ENCODE measurements around the gene GUK1. TPM values are rescaled to one million over a fixed set of nuclear protein-coding genes. Genes with fewer than 3 reads are reported as not detected.

Gene GUK1
- total RNA-seq, 1 donor from 2014 or later: 87.7 TPM

DNA sequence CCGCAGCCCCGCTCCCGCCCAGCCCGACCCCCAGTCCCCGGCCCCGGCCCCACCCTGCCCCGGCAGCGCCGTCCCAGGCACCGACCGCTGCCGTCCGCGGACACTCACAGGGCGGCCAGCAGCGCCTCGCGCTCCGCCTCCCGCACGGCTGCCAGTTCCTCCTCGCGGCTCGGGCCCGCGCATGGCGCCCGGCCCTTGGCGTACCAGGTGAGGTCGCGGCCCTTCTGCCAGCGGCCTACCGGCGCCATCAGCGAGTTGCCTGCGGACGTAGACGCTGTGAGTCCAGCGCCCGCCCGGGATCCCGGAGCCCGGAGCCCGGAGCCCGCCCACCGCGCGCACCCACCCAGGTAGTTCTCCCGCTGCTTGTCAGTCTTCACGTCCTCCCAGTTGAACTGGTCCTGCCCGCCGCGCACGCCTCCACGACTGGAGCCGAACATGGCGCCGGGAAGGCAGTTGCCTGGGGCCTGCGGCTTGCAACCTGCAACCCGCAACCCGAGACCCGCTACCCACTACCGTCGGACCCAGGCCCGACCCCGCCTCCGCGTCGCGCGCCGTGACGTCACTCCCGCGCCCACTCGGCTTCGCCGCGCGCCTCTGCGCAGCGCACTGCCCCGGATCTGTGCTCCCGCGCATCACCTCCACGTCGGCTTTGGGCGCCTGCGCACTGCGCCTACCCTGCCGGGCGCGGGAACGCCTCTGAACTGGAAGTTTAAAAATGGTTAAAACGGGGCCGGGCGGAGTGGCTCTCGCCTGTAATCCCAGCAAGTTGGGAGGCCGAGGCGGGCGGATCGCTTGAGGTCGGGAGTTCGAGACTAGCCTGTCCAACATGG is 37.1 kb upstream of the GUK1 start, which contains the start of gene C1orf35:
Gene C1orf35, minus strand, starts transcription at position 535 of the 830 bp plus-strand sequence. Its CDS starts 98 bp downstream, at position 437.
- H3K9me3 ChIP-seq (ENCODE audit: low read depth): no peaks in the 10 kb centered on the region
- peak within 1 kb of the TSS; percentile 52 for H3K27ac ChIP-seq
- H3K27me3 ChIP-seq: no peaks in the 10 kb centered on the region
- no peaks in the 10 kb centered on the region for H3K36me3 ChIP-seq
- H3K4me3 ChIP-seq: peak within 1 kb of the TSS; percentile 70
- H3K27me3 Mint-ChIP-seq (ENCODE audit: insufficient read depth, low read depth): peaks cover 11% of the 10 kb centered on the region
- peaks cover 15% of the 10 kb centered on the region for H3K36me3 Mint-ChIP-seq
- TF ChIP-seq, protein P1, sequence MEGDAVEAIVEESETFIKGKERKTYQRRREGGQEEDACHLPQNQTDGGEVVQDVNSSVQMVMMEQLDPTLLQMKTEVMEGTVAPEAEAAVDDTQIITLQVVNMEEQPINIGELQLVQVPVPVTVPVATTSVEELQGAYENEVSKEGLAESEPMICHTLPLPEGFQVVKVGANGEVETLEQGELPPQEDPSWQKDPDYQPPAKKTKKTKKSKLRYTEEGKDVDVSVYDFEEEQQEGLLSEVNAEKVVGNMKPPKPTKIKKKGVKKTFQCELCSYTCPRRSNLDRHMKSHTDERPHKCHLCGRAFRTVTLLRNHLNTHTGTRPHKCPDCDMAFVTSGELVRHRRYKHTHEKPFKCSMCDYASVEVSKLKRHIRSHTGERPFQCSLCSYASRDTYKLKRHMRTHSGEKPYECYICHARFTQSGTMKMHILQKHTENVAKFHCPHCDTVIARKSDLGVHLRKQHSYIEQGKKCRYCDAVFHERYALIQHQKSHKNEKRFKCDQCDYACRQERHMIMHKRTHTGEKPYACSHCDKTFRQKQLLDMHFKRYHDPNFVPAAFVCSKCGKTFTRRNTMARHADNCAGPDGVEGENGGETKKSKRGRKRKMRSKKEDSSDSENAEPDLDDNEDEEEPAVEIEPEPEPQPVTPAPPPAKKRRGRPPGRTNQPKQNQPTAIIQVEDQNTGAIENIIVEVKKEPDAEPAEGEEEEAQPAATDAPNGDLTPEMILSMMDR (IDR thresholded peaks at IDR 0.05): no peak
- no peak for TF ChIP-seq EZH2phosphoT487 (IDR thresholded peaks at IDR 0.05)
- peak; percentile 98 for DNase-seq (ENCODE audit: low spot score)
- H3K9me3 Mint-ChIP-seq: no peaks in the 10 kb centered on the region
- H3F3A ChIP-seq (ENCODE audit: low read depth): peaks cover 21% of the 10 kb centered on the region
- peaks cover 28% of the 10 kb centered on the region for H4K20me1 ChIP-seq (ENCODE audit: low read depth)
- peaks cover 19% of the 10 kb centered on the region for H3K79me2 ChIP-seq (ENCODE audit: low read depth)
- peak within 1 kb of the TSS; percentile 83 for H3K9ac ChIP-seq
- H3K4me3 Mint-ChIP-seq: peak within 1 kb of the TSS; percentile 95
- peaks cover 8% of the 10 kb centered on the region for H3K4me1 ChIP-seq
- peak within 1 kb of the TSS; percentile 94 for H3K27ac Mint-ChIP-seq
- H3K4me2 ChIP-seq: peak within 1 kb of the TSS; percentile 94
- peak within 1 kb of the TSS; percentile 30 for H2AFZ ChIP-seq (replicated peaks)
- H3K4me1 Mint-ChIP-seq: peaks cover 21% of the 10 kb centered on the region

DNA sequence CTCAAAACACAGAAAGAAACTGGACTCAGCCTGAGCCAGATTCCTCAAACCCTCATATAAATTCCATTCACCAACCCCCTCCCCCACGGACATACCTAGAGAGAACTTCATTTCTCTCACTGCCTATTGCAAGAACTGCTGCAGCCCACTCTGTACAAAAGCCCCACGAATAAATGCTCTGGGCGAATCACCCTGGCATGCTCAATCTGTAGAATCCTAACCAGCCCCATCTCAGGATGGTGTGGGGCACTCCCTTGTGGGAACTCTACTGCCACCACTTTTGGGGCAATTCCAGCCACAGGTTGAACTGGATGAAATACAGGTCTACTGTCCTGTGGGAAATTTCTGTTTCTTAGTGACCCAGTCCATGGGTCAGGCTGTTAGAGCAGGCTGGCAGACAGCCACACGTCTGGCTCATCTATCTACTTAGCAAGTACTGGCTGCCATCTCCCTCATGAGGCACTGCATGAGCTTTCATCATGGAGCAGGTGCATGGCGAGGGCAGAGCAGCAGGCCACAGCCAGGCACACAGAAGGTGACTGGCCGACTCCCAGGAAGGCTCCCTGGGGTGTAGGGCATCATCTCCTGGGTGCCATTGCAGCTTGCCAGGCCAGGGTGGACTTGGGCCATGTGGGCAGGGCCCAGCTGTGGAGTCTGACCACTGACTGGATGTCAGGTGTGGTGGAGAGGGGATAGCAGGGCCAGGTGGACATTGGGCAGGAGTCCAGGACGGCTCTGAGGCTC is 35.4 kb upstream of the GUK1 start:
- no peaks in the 10 kb centered on the region for H3K9me3 Mint-ChIP-seq
- Histone ChIP-seq H3K9me3 (ENCODE audit: low read depth) (no peaks in the 10 kb centered on the region), H4K20me1 (ENCODE audit: low read depth) (peaks cover 15% of the 10 kb centered on the region), H3F3A (ENCODE audit: low read depth) (peaks cover 17% of the 10 kb centered on the region), H3K4me1 (peaks cover 11% of the 10 kb centered on the region), H3K27me3 (peaks cover 1% of the 10 kb centered on the region), H3K79me2 (ENCODE audit: low read depth) (peaks cover 30% of the 10 kb centered on the region), H3K36me3 (no peaks in the 10 kb centered on the region), H2AFZ (replicated peaks) (no peak overlapping the region), H3K9ac (no peak overlapping the region), H3K4me3 (no peak overlapping the region), H3K27ac (no peak overlapping the region), H3K4me2 (no peak overlapping the region)
- TF ChIP-seq EZH2phosphoT487 (IDR thresholded peaks at IDR 0.05): no peak
- TF ChIP-seq EZH2 (IDR thresholded peaks at IDR 0.05): no peak
- TF ChIP-seq, protein P1 (IDR thresholded peaks at IDR 0.05): no peak
- H3K36me3 Mint-ChIP-seq: peaks cover 4% of the 10 kb centered on the region
- H3K4me3 Mint-ChIP-seq: peak overlapping the region; percentile 95
- peak overlapping the region; percentile 47 for H3K27ac Mint-ChIP-seq
- H3K27me3 Mint-ChIP-seq (ENCODE audit: insufficient read depth, low read depth): peaks cover 15% of the 10 kb centered on the region
- no peak for DNase-seq (ENCODE audit: low spot score)
- peaks cover 27% of the 10 kb centered on the region for H3K4me1 Mint-ChIP-seq

DNA sequence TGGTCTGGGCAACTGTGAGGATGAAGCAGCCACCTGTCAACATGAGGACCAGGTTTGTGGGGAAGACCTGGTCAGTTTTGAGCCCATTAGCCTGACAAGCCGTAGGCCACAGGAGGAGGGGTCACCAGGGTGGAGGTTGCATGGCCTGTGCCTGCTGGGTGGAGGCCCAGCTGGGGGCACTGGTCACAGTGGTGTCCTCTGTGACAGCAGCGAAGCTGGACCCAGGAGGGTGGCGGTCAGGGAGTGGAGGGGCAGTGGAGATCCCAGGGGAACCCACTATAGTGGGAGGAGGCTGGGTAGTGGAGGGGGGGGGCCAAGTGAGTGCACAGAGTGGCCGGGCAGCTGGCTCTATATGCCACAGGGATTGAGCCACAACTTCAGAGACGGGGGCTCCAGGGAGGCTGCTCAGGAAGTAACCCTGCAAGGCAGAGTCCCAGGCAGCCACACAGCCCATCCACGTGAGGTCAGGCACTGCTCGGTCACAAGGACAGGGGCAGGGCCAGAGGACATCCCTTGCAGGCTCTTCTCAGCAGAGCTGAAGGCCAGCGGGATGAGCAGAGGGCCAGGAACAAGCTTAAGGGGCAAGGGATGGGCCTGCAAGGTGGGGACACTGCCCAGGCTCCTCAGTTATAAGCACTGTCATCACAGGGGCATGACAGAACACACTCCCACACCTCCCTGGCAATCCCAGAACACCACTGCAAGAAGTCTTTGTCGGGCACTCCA is 34.6 kb upstream of the GUK1 start:
- no peak for TF ChIP-seq EZH2phosphoT487 (IDR thresholded peaks at IDR 0.05)
- no peak for TF ChIP-seq EZH2 (IDR thresholded peaks at IDR 0.05)
- TF ChIP-seq, protein P1 (IDR thresholded peaks at IDR 0.05): no peak
- no peak overlapping the region for H2AFZ ChIP-seq (replicated peaks)
- H3K27ac Mint-ChIP-seq: no peak overlapping the region

More for the DNA sequence above, 34.6 kb upstream of the GUK1 start:
- Histone ChIP-seq H3K4me3 (no peak overlapping the region), H3K36me3 (no peaks in the 10 kb centered on the region), H3K9me3 (ENCODE audit: low read depth) (no peaks in the 10 kb centered on the region), H3K4me1 (peaks cover 11% of the 10 kb centered on the region), H4K20me1 (ENCODE audit: low read depth) (peaks cover 15% of the 10 kb centered on the region), H3K79me2 (ENCODE audit: low read depth) (peaks cover 30% of the 10 kb centered on the region), H3K27ac (no peak overlapping the region), H3K4me2 (no peak overlapping the region), H3K27me3 (peaks cover 8% of the 10 kb centered on the region), H3F3A (ENCODE audit: low read depth) (peaks cover 17% of the 10 kb centered on the region), H3K9ac (no peak overlapping the region)
- Mint-ChIP-seq H3K9me3 (no peaks in the 10 kb centered on the region), H3K36me3 (peaks cover 4% of the 10 kb centered on the region), H3K4me3 (peak overlapping the region; percentile 95), H3K27me3 (ENCODE audit: insufficient read depth, low read depth) (peaks cover 15% of the 10 kb centered on the region), H3K4me1 (peaks cover 33% of the 10 kb centered on the region)
- no peak for DNase-seq (ENCODE audit: low spot score)
